LNCAP (cell line): Measurements from ENCODE around the gene POU5F1.

Source experiments
- CTCF ChIP-seq: fragments of 450-650 bp; IDR thresholded peaks from 2 replicates; pipeline ENCODE4 v1.5.1; 2017; ENCODE audit warnings: mild to moderate bottlenecking

The POU5F1 gene

GRCh38 chr6:31178143-31179041 is 7.9 kb upstream of the POU5F1 start:
- TF ChIP-seq CTCF, result no peak

- no peak for TF ChIP-seq CTCF
Measured at GRCh38 chr6:31175971-31176370, 5.5 kb upstream of the POU5F1 start.

GRCh38 chr6:31174378-31174777 is 3.9 kb upstream of the POU5F1 start:
- TF ChIP-seq CTCF, result no peak

- no peak for TF ChIP-seq CTCF
Measured at GRCh38 chr6:31173406-31173805, 2.9 kb upstream of the POU5F1 start.

- no peak for TF ChIP-seq CTCF
Measured at GRCh38 chr6:31172973-31173384, 2.5 kb upstream of the POU5F1 start.

- no peak for TF ChIP-seq CTCF
Measured at GRCh38 chr6:31171931-31172905, 1.7 kb upstream of the POU5F1 start.

GRCh38 chr6:31170987-31171671 is 647 bp upstream of the POU5F1 start:
- no peak for TF ChIP-seq CTCF
